Ovary (tissue), 3 donors: ENCODE measurements around the gene ASB2.

Experiments used
- EP300 ChIP-seq: sonication (generic); formaldehyde crosslinking; IDR thresholded peaks from one replicate; pipeline ENCODE4 v1.6.1; 2017; ENCODE audit warnings: antibody characterized with exemption
- POLR2A ChIP-seq: fragments of 450-650 bp; IDR thresholded peaks from one replicate; pipeline ENCODE4 v1.6.1; 2017; ENCODE audit warnings: antibody characterized with exemption, mild to moderate bottlenecking, moderate library complexity
- TF ChIP-seq, protein P1 (sequence below), 3 donors: fragments of 450-650 bp in 2 of 3; fragments of 200-600 bp in 1 of 3; IDR thresholded peaks; one replicate each; pipeline versions ENCODE4 v1.5.1 to v1.8.0; 2016 to 2022; ENCODE audit warnings: antibody characterized with exemption in 3 of 3, mild to moderate bottlenecking in 1 of 3
- donor health status: DM: no; HTN: no; CAD: no.

DNA sequence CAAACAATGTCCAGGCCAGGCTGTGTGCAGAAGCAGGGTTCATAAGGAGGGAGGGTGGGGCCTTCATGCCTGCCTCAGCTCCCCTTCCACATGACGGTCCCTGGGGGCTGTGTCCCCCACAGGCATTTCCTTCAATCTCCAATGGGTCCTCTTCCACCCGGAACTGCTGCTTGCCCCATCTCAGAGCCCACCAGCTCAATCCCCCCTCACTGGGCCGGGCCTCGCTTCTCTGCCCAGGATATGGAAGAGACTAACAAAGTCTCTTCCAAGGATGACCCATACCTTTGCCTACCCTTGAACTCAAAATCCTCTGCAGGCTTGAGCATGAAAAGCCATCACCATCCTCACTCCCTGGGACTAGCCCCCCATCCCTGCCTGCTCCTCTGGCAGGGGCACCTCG is 77.6 kb downstream of the ASB2 start:
- TF ChIP-seq, protein P1, sequence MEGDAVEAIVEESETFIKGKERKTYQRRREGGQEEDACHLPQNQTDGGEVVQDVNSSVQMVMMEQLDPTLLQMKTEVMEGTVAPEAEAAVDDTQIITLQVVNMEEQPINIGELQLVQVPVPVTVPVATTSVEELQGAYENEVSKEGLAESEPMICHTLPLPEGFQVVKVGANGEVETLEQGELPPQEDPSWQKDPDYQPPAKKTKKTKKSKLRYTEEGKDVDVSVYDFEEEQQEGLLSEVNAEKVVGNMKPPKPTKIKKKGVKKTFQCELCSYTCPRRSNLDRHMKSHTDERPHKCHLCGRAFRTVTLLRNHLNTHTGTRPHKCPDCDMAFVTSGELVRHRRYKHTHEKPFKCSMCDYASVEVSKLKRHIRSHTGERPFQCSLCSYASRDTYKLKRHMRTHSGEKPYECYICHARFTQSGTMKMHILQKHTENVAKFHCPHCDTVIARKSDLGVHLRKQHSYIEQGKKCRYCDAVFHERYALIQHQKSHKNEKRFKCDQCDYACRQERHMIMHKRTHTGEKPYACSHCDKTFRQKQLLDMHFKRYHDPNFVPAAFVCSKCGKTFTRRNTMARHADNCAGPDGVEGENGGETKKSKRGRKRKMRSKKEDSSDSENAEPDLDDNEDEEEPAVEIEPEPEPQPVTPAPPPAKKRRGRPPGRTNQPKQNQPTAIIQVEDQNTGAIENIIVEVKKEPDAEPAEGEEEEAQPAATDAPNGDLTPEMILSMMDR (IDR thresholded peaks at IDR 0.05): no peak
- TF ChIP-seq POLR2A (no peak), EP300 (no peak)
